ENCODE results near the gene ACSF3.

DNA sequence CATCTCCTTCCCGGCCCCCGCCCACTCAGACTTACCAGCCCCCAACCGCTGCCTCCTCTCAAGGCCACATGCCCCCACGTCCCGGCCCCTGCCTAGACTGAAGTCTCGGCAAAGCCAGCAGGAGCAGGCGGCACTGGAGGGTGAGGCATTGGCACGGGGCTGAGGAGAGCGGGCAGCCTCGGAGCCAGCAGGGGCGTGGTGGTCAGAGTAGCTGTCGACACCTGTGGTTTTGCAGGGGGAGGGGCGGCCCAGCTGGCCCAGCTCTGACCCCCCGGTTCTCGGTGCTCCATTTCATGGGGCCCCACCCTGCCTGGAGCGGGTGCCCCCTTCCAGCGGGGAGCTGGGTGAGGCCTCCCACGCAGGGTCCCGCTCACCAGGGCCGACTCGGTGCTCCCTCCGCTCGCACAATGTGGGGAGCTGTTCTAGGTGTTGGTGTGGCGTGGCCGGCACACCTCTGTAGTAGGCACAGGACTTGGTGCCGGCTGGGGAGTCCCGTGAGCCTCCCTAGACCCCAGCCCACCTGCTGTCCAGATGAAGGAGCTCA lies 82.6 kb downstream of the ACSF3 start:
- TF ChIP-seq, protein P1, sequence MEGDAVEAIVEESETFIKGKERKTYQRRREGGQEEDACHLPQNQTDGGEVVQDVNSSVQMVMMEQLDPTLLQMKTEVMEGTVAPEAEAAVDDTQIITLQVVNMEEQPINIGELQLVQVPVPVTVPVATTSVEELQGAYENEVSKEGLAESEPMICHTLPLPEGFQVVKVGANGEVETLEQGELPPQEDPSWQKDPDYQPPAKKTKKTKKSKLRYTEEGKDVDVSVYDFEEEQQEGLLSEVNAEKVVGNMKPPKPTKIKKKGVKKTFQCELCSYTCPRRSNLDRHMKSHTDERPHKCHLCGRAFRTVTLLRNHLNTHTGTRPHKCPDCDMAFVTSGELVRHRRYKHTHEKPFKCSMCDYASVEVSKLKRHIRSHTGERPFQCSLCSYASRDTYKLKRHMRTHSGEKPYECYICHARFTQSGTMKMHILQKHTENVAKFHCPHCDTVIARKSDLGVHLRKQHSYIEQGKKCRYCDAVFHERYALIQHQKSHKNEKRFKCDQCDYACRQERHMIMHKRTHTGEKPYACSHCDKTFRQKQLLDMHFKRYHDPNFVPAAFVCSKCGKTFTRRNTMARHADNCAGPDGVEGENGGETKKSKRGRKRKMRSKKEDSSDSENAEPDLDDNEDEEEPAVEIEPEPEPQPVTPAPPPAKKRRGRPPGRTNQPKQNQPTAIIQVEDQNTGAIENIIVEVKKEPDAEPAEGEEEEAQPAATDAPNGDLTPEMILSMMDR (IDR thresholded peaks at IDR 0.05; ENCODE audit: poor library complexity): no peak
- no peak for TF ChIP-seq EZH2 (IDR thresholded peaks at IDR 0.05; ENCODE audit: borderline replicate concordance)

All from hepatocyte (in vitro differentiated cells).